Measurements from ENCODE around the gene TULP4. TPM values are rescaled to one million over a fixed set of nuclear protein-coding genes. Genes with fewer than 3 reads are reported as not detected.
A peak's percentile ranks its signal among the peaks of the same experiment; 100 is the strongest.

The TULP4 gene
- total RNA-seq, 4 donors from 2014 or later, result 76.7 to 118 (median 95.7) TPM

GRCh38 chr6:158536084-158536890 is 224.0 kb downstream of the TULP4 start:
- TF ChIP-seq, protein P1, sequence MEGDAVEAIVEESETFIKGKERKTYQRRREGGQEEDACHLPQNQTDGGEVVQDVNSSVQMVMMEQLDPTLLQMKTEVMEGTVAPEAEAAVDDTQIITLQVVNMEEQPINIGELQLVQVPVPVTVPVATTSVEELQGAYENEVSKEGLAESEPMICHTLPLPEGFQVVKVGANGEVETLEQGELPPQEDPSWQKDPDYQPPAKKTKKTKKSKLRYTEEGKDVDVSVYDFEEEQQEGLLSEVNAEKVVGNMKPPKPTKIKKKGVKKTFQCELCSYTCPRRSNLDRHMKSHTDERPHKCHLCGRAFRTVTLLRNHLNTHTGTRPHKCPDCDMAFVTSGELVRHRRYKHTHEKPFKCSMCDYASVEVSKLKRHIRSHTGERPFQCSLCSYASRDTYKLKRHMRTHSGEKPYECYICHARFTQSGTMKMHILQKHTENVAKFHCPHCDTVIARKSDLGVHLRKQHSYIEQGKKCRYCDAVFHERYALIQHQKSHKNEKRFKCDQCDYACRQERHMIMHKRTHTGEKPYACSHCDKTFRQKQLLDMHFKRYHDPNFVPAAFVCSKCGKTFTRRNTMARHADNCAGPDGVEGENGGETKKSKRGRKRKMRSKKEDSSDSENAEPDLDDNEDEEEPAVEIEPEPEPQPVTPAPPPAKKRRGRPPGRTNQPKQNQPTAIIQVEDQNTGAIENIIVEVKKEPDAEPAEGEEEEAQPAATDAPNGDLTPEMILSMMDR (IDR thresholded peaks at IDR 0.05), result no peak
- peak; percentile 67 for ATAC-seq (ENCODE audit: low FRiP score)
- peak; percentile 46 for DNase-seq (ENCODE audit: low spot score)

DNA sequence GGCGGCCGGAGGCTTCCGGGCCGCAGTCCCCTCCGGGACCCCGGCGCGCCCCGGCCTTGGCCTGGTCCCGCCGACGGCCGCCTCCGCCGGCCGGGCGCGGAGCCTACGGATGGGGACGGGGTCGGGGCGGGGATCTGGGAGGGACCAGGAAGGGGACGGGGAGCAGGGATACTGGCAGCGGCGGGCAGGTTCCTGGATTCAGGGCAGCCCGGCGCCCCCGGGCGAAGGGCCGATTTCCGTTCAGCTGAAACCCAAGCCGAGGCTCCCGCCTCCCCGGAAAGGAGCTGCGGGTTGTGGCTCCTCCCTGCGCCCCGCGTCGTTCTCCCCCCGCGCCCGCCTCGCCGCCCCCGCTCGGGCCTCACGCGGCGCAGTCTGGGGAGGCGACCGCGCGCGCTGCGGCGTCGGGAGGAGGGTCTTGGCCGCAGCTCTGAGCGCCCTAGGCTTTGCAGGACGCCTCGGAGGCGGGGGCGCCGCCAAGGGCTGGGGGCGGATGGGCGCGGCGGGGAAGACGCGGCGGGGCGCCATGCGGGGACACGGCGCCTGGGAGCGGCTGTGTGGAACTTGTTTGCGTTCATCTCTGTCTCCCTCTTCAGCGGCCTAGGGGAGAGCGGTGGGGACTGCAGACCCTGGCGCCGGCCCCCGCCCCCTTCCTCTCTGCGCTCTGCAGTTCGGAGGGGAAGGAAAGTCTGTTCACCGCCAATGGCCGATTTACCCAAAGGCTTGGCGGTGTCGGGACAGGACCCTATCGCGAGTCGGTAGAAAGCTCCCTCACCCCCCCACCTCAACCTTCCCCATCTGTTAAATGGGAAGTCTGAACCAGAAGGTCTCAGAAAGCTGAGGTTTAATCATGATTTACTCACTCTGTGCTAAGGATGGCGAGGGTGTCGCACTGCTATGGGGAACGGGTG is 224.9 kb downstream of the TULP4 start:
- TF ChIP-seq, protein P1 (IDR thresholded peaks at IDR 0.05), result no peak
- ATAC-seq (ENCODE audit: low FRiP score) (peak; percentile 55), DNase-seq (ENCODE audit: low spot score) (no peak)

DNA sequence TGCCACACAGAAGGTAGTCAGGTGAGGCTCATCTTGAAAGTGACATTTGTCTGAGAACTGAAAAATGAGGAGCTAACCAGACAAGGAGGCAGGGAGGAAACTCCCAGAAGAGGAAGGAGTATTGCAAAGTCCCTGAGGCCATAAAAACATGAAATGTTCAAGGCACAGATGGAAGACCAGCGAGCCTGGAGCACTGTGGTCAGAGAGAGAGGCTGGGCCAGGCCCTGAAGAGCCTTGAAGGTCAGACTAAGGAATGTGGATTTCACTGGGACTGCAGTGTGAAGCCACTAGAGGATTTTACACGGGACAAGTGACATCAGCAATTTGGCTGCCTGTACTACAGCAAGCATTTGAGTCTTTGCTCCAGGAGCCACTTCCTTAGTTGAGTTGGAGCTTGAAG is 226.5 kb downstream of the TULP4 start:
- ATAC-seq (ENCODE audit: low FRiP score) (no peak), DNase-seq (ENCODE audit: low spot score) (no peak)
- TF ChIP-seq, protein P1 (IDR thresholded peaks at IDR 0.05), result no peak

GRCh38 chr6:158539413-158539812 is 227.1 kb downstream of the TULP4 start:
- ATAC-seq (ENCODE audit: low FRiP score) (no peak), DNase-seq (ENCODE audit: low spot score) (no peak)
- TF ChIP-seq, protein P1 (IDR thresholded peaks at IDR 0.05), result no peak

GRCh38 chr6:158539881-158540280 is 227.6 kb downstream of the TULP4 start:
- DNase-seq (ENCODE audit: low spot score), result no peak
- ATAC-seq (ENCODE audit: low FRiP score), result no peak

GRCh38 chr6:158543606-158544185 is 231.4 kb downstream of the TULP4 start:
- no peak for DNase-seq (ENCODE audit: low spot score)
- TF ChIP-seq, protein P1 (IDR thresholded peaks at IDR 0.05), result no peak
- ATAC-seq (ENCODE audit: low FRiP score), result no peak

More at GRCh38 chr6:158539881-158540280, 227.6 kb downstream of the TULP4 start:
- TF ChIP-seq, protein P1 (IDR thresholded peaks at IDR 0.05), result no peak

Data from omental fat pad (tissue), 4 donors.